ENCODE measurements around the gene SEZ6L2. TPM values are rescaled to one million over a fixed set of nuclear protein-coding genes. Genes with fewer than 3 reads are reported as not detected.

The SEZ6L2 gene
- total RNA-seq, 1 donor from 2014 or later: 16.3 TPM

DNA sequence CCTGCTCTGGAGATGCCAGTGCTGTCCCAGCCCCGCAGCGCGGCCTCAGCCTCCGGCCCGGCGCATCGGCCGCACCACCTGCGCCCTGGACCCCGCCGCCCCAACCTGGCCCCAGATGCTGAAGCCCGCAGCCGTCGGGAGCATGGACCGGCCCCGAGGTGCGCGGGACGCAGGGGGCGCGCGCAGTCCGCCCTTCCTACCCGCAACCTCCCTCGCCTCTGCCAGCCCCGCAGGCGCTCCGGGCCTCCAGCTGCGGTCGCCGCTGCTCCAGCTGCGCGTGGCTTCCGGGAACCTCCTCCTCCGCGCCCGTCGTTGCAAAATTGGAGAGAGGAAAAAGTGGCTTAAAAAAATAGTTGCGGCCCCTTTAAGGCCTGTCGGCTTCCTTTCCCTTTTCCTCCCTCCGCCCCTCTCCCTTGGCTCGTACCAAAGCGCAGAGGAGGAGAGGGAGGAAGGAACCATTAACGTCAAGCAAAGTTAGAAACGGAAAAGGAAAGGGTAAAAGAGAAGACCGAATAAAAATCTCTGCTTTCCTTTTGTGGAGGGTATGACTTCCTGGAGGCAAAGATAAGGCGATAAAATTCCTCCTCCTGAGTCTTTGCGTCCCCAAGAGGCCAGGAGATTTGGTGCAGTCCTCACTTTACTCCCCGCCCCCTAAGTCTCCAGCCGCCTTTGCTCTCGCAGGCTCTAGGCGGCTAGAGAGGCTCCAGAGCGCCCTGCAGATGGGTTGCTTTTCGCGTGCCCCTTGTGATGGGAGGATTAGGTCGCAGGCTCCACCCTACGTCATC, 36.3 kb downstream of the SEZ6L2 start, which contains the start of gene CDIPT:
CDIPT (minus strand) TSS at position 343 of the 785 bp plus-strand sequence. CDS start 369 bp downstream, outside the sequence.
- Mint-ChIP-seq H3K9me3 (ENCODE audit: low read depth) (no peaks in the 10 kb centered on the region), H3K4me1 (ENCODE audit: low read depth) (peaks cover 22% of the 10 kb centered on the region), H3K27me3 (ENCODE audit: low read depth) (no peaks in the 10 kb centered on the region), H3K27ac (ENCODE audit: unreplicated experiment) (peak within 1 kb of the TSS; percentile 99), H3K36me3 (ENCODE audit: low read depth) (peaks cover 13% of the 10 kb centered on the region), H3K4me3 (ENCODE audit: unreplicated experiment) (peak within 1 kb of the TSS; percentile 99)
- DNase-seq (ENCODE audit: low spot score): no peak
- TF ChIP-seq, protein P1, sequence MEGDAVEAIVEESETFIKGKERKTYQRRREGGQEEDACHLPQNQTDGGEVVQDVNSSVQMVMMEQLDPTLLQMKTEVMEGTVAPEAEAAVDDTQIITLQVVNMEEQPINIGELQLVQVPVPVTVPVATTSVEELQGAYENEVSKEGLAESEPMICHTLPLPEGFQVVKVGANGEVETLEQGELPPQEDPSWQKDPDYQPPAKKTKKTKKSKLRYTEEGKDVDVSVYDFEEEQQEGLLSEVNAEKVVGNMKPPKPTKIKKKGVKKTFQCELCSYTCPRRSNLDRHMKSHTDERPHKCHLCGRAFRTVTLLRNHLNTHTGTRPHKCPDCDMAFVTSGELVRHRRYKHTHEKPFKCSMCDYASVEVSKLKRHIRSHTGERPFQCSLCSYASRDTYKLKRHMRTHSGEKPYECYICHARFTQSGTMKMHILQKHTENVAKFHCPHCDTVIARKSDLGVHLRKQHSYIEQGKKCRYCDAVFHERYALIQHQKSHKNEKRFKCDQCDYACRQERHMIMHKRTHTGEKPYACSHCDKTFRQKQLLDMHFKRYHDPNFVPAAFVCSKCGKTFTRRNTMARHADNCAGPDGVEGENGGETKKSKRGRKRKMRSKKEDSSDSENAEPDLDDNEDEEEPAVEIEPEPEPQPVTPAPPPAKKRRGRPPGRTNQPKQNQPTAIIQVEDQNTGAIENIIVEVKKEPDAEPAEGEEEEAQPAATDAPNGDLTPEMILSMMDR (IDR thresholded peaks at IDR 0.05): peak; percentile 78

DNA sequence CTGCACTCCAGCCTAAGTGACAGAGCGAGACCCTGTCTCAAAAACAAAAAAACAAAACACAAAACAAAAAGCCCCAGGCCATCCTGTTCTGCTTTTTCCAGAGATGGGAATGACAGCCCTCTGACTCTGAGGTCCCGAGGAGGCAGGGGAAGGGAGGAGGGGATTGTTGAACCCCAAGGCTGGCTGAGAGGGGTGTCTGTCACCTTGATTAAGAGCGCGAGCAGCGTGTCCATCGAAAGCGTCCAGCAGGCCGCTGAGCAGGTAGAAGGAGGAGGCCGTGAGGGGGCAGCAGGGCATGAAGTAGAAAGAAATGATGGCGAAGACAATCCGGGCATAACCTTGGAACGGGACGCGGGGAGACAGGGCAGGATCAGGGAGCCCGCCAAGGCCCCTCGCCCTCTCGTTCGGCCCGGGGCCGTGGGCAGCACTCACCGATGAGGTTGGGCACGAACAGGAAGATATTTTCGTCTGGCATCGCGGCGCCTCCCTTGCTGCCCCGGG, 36.9 kb downstream of the SEZ6L2 start:
- TF ChIP-seq, protein P1 (IDR thresholded peaks at IDR 0.05): peak; percentile 61
- Mint-ChIP-seq H3K27me3 (ENCODE audit: low read depth) (no peaks in the 10 kb centered on the region), H3K9me3 (ENCODE audit: low read depth) (no peaks in the 10 kb centered on the region), H3K4me1 (ENCODE audit: low read depth) (peaks cover 22% of the 10 kb centered on the region), H3K36me3 (ENCODE audit: low read depth) (peaks cover 13% of the 10 kb centered on the region), H3K27ac (ENCODE audit: unreplicated experiment) (peak overlapping the region; percentile 86), H3K4me3 (ENCODE audit: unreplicated experiment) (peak overlapping the region; percentile 99)
- no peak for DNase-seq (ENCODE audit: low spot score)

DNA sequence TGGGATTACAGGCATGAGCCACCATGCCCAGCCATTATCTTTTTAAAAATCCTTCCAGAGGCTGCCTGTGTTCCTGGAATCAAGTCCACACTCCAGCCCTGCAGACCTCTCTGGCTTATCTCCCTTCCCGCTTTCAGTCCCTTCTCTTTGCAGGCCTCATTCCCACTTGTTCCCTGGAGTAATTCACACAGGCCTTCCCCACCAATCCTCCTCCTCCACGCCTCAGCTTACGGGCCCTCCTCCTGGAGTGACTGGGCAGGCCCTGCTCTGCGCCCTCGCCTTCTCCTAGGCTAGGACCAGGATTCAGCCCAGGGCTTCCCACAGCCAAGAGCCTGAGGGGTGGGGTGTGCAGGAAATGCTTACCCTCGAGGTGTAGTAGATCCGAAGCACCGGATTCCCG, 39.1 kb downstream of the SEZ6L2 start:
- no peak for DNase-seq (ENCODE audit: low spot score)
- Mint-ChIP-seq H3K4me1 (ENCODE audit: low read depth) (peaks cover 22% of the 10 kb centered on the region), H3K36me3 (ENCODE audit: low read depth) (peaks cover 13% of the 10 kb centered on the region), H3K27ac (ENCODE audit: unreplicated experiment) (no peak overlapping the region), H3K27me3 (ENCODE audit: low read depth) (no peaks in the 10 kb centered on the region), H3K9me3 (ENCODE audit: low read depth) (no peaks in the 10 kb centered on the region), H3K4me3 (ENCODE audit: unreplicated experiment) (no peak overlapping the region)
- TF ChIP-seq, protein P1 (IDR thresholded peaks at IDR 0.05): no peak

DNA sequence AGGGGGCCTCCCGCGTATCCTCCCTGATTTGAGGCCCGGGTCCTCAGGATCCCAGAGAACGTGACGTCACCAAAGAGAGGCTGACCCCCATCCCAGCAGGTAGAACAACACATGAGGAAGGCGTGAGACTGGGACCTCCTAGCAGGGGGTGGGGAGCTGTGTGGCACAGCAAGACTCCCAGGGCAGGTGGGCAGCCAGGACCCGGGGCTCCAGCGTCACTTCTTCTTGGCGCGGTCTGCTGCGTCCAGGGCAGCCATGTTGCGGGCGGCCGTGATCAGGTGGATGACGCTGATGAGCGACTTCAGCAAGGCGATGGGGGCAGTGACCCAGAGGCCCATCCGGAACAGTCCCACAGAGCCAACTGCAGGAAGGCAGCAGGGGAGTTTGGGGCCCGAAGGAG, 40.4 kb downstream of the SEZ6L2 start:
- H3K27me3 Mint-ChIP-seq (ENCODE audit: low read depth): no peaks in the 10 kb centered on the region
- H3K27ac Mint-ChIP-seq (ENCODE audit: unreplicated experiment): no peak overlapping the region
- peaks cover 22% of the 10 kb centered on the region for H3K4me1 Mint-ChIP-seq (ENCODE audit: low read depth)
- TF ChIP-seq, protein P1 (IDR thresholded peaks at IDR 0.05): no peak
- H3K36me3 Mint-ChIP-seq (ENCODE audit: low read depth): peaks cover 13% of the 10 kb centered on the region
- no peak for DNase-seq (ENCODE audit: low spot score)
- no peaks in the 10 kb centered on the region for H3K9me3 Mint-ChIP-seq (ENCODE audit: low read depth)
- H3K4me3 Mint-ChIP-seq (ENCODE audit: unreplicated experiment): no peak overlapping the region

DNA sequence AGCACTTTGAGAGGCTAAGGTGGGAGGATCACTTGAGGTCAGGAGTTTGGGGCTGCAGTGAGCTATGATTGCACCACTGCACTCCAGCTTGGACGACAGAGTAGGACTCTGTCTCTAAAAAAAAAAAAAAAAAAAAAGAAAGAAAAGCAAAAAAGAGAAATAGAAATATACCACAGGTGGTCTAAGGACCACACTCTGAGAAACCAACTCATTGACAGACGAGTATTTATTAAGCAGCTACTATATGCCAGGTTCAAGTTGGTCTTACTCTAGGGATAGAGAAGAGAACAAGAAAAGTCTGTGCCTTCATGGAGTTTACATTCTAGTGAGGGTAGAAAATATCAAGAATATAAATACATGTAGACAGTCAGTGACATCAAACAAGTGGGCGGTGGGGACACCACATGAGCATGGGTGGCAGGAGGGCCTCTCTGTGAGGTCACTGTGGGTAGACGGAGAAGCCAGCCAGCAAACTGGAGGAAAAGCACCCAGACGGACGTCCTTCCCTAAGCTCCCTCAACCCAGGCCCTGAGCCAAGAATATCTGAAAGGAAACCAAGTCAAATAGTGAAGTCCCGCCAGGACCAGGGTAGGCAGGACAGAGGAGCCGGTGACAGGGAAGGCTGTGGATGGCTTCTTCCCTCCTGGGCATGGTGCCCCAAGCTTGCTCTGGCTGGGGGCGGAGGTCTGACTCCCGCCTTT, 41.1 kb downstream of the SEZ6L2 start:
- peaks cover 20% of the 10 kb centered on the region for H3K4me1 Mint-ChIP-seq (ENCODE audit: low read depth)
- no peak overlapping the region for H3K27ac Mint-ChIP-seq (ENCODE audit: unreplicated experiment)
- H3K36me3 Mint-ChIP-seq (ENCODE audit: low read depth): peaks cover 13% of the 10 kb centered on the region
- TF ChIP-seq, protein P1 (IDR thresholded peaks at IDR 0.05): no peak
- H3K4me3 Mint-ChIP-seq (ENCODE audit: unreplicated experiment): no peak overlapping the region
- no peak for DNase-seq (ENCODE audit: low spot score)
- no peaks in the 10 kb centered on the region for H3K9me3 Mint-ChIP-seq (ENCODE audit: low read depth)
- H3K27me3 Mint-ChIP-seq (ENCODE audit: low read depth): no peaks in the 10 kb centered on the region

All from chondrocyte (in vitro differentiated cells).